Measurements from ENCODE around the gene ATP1A2.

Gene ATP1A2

DNA sequence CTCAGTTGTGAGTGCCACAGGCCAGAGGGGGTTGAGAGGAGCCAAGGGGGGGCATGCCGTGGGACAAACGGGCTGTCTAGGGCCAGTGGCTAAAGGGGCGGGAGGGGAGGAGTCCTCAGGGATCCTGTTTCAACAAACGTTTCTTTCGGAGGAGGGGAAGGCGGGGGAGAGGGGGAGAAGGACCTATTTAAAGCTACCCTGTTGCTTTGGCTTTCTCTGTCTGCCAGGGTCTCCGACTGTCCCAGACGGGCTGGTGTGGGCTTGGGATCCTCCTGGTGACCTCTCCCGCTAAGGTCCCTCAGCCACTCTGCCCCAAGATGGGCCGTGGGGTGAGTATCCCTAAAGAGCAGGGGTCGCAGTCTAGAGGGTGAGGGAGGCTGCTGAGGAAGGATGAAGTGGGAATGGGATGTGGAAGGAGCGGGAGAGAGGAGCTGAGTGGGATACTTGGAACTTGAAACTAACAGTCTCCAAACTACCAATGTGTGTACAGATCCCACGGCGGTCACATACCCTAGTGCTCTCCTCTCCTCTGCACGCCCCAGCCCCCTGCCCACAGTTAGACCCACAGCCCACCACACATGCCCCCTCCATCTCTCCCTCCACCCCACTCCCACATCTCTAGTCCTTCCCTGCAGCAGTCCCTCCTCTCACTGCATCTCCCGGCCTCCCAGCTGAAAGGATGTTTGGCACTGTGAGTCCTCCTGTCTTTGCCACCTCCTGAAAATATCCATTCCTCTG lies at the start of gene ATP1A2:
ATP1A2 (plus strand) TSS at position 215 of the 738 bp plus-strand sequence; CDS start at position 318, 103 bp downstream.
- H3F3A ChIP-seq (ENCODE audit: insufficient read depth), result no peaks in the 10 kb centered on the region
- no peak within 1 kb of the TSS for H2AFZ ChIP-seq (ENCODE audit: low read depth, low read length, severe bottlenecking)
- H3K79me2 ChIP-seq (ENCODE audit: insufficient read depth, low read length), result no peaks in the 10 kb centered on the region
- H3K9me3 ChIP-seq (ENCODE audit: insufficient read depth, low read length), result no peaks in the 10 kb centered on the region
- H3K27me3 ChIP-seq (ENCODE audit: low read length), result no peaks in the 10 kb centered on the region
- no peak within 1 kb of the TSS for H3K4me2 ChIP-seq (ENCODE audit: low read depth, low read length, poor library complexity, severe bottlenecking)
- no peak for TF ChIP-seq EZH2phosphoT487 (conservative IDR thresholded peaks at IDR 0.05; ENCODE audit: low read length)
- H3K9me2 ChIP-seq (replicated peaks; ENCODE audit: insufficient read depth, low read length), result no peaks in the 10 kb centered on the region
- H3K36me3 ChIP-seq (ENCODE audit: low read length), result no peaks in the 10 kb centered on the region
- H3K27ac ChIP-seq (ENCODE audit: low read depth, low read length), result no peak within 1 kb of the TSS
- no peaks in the 10 kb centered on the region for H4K20me1 ChIP-seq (ENCODE audit: low read depth, low read length)
- no peak within 1 kb of the TSS for H3K9ac ChIP-seq (ENCODE audit: low read length)
- H3K4me3 ChIP-seq (ENCODE audit: insufficient read depth, low read length, poor library complexity, severe bottlenecking), result no peak within 1 kb of the TSS

GRCh38 chr1:160066829-160067745 lies 48.5 kb upstream of the ATP1A2 start:
- no peaks in the 10 kb centered on the region for H3K79me2 ChIP-seq (ENCODE audit: insufficient read depth, low read length)
- H3K9me2 ChIP-seq (replicated peaks; ENCODE audit: insufficient read depth, low read length), result no peaks in the 10 kb centered on the region
- H3K27ac ChIP-seq (ENCODE audit: low read depth, low read length), result no peak overlapping the region
- no peaks in the 10 kb centered on the region for H4K20me1 ChIP-seq (ENCODE audit: low read depth, low read length)
- no peak overlapping the region for H3K9ac ChIP-seq (ENCODE audit: low read length)
- H2AFZ ChIP-seq (ENCODE audit: low read depth, low read length, severe bottlenecking), result no peak overlapping the region
- TF ChIP-seq, protein P1, sequence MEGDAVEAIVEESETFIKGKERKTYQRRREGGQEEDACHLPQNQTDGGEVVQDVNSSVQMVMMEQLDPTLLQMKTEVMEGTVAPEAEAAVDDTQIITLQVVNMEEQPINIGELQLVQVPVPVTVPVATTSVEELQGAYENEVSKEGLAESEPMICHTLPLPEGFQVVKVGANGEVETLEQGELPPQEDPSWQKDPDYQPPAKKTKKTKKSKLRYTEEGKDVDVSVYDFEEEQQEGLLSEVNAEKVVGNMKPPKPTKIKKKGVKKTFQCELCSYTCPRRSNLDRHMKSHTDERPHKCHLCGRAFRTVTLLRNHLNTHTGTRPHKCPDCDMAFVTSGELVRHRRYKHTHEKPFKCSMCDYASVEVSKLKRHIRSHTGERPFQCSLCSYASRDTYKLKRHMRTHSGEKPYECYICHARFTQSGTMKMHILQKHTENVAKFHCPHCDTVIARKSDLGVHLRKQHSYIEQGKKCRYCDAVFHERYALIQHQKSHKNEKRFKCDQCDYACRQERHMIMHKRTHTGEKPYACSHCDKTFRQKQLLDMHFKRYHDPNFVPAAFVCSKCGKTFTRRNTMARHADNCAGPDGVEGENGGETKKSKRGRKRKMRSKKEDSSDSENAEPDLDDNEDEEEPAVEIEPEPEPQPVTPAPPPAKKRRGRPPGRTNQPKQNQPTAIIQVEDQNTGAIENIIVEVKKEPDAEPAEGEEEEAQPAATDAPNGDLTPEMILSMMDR (IDR thresholded peaks at IDR 0.05; ENCODE audit: insufficient read depth, low read length, poor library complexity, severe bottlenecking), result no peak
- TF ChIP-seq EZH2phosphoT487 (conservative IDR thresholded peaks at IDR 0.05; ENCODE audit: low read length), result no peak
- H3K9me3 ChIP-seq (ENCODE audit: insufficient read depth, low read length), result no peaks in the 10 kb centered on the region
- H3K27me3 ChIP-seq (ENCODE audit: low read length), result no peaks in the 10 kb centered on the region; the same call in 1 of the 2 replicates
- no peaks in the 10 kb centered on the region for H3K36me3 ChIP-seq (ENCODE audit: low read length)
- H3F3A ChIP-seq (ENCODE audit: insufficient read depth), result no peaks in the 10 kb centered on the region
- no peak overlapping the region for H3K4me2 ChIP-seq (ENCODE audit: low read depth, low read length, poor library complexity, severe bottlenecking)
- H3K4me3 ChIP-seq (ENCODE audit: insufficient read depth, low read length, poor library complexity, severe bottlenecking), result no peak overlapping the region

DNA sequence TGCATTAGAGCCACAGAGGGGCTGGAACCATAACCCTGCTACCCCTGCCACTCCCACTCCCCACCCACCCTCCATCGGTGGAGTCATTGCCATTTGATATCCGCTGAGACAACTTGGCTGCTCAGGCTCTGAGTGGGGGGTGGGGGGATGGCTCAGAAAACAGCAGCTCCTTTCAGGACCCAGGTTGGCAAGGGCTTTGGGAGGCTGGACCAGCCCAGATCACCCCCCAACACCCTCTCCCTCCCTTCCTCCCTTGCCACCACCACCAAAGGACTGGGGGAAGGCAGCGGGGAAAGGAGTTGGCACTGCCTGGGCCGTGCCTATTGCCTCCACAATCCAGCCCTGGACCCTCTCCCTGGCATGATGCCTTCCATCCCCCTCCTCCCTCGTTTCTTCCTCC lies 47.3 kb upstream of the ATP1A2 start:
- no peaks in the 10 kb centered on the region for H3K79me2 ChIP-seq (ENCODE audit: insufficient read depth, low read length)
- no peaks in the 10 kb centered on the region for H3K36me3 ChIP-seq (ENCODE audit: low read length)
- TF ChIP-seq EZH2phosphoT487 (conservative IDR thresholded peaks at IDR 0.05; ENCODE audit: low read length), result no peak
- TF ChIP-seq, protein P1 (IDR thresholded peaks at IDR 0.05; ENCODE audit: insufficient read depth, low read length, poor library complexity, severe bottlenecking), result no peak
- H4K20me1 ChIP-seq (ENCODE audit: low read depth, low read length), result no peaks in the 10 kb centered on the region
- no peaks in the 10 kb centered on the region for H3K9me2 ChIP-seq (replicated peaks; ENCODE audit: insufficient read depth, low read length)
- no peaks in the 10 kb centered on the region; the same call in 1 of the 2 replicates for H3K27me3 ChIP-seq (ENCODE audit: low read length)
- H2AFZ ChIP-seq (ENCODE audit: low read depth, low read length, severe bottlenecking), result no peak overlapping the region
- H3K9ac ChIP-seq (ENCODE audit: low read length), result no peak overlapping the region
- no peaks in the 10 kb centered on the region for H3K9me3 ChIP-seq (ENCODE audit: insufficient read depth, low read length)
- no peak overlapping the region for H3K4me3 ChIP-seq (ENCODE audit: insufficient read depth, low read length, poor library complexity, severe bottlenecking)
- H3F3A ChIP-seq (ENCODE audit: insufficient read depth), result no peaks in the 10 kb centered on the region
- no peak overlapping the region for H3K27ac ChIP-seq (ENCODE audit: low read depth, low read length)
- H3K4me2 ChIP-seq (ENCODE audit: low read depth, low read length, poor library complexity, severe bottlenecking), result no peak overlapping the region

Data from SU-DHL-6 (cell line).